A549 (cell line): ENCODE results near the gene LMBR1. TPM values are rescaled to one million over a fixed set of nuclear protein-coding genes. Genes with fewer than 3 reads are reported as not detected.

Experiments used
- ATAC-seq, 2 experiments: fragments of 200-7000 bp in 1 of 2; fragments of >200 bp in 1 of 2; cut with Nextera tagmentation in 1 of 2; cut with Tn5 transposase in 1 of 2; 3 replicates each; pipeline versions ENCODE4 v1.8.0 to v1.9.1; 2018 to 2020; ENCODE audit warnings: mild to moderate bottlenecking in 1 of 2, moderate library complexity in 1 of 2
- CTCF ChIA-PET: fragments of 300-600 bp; sonication (Branson Sonifier 250); formaldehyde crosslinking; extraction: SDS; loops from one replicate; lab custom pipeline; 2021; ENCODE audit warnings: antibody characterized with exemption, inconsistent platforms; lab: Yijun Ruan, JAX
- POLR2A ChIA-PET: fragments of 350-600 bp; formaldehyde crosslinking; extraction: SDS; loops from one replicate; lab custom pipeline; 2021; ENCODE audit warnings: antibody characterized with exemption, inconsistent platforms; lab: Yijun Ruan, JAX
- DNase-seq, 2 experiments: peaks; one replicate each; pipeline versions ENCODE4 v3.0.0 to v3.0.0-alpha.2; 2011 to 2016; ENCODE audit warnings: low read depth in 1 of 2, low spot score in 1 of 2
- FAIRE-seq: peaks from 2 replicates; lab custom pipeline; 2011; peaks lifted over from hg19 to GRCh38; lab: Jason Lieb, UNC
- H3K27ac ChIP-seq, 2 experiments: fragments of >200 bp; sonication (Bioruptor Twin); formaldehyde crosslinking; 3 replicates each; pipeline ENCODE4 v1.5.1; 2016 to 2017
- H3K4me1 ChIP-seq: fragments of >200 bp; sonication (Bioruptor Twin); formaldehyde crosslinking; 3 replicates; pipeline ENCODE4 v1.6.1; 2016
- H3K4me2 ChIP-seq: fragments of >200 bp; sonication (Bioruptor Twin); formaldehyde crosslinking; 3 replicates; pipeline ENCODE4 v1.6.1; 2016
- H3K4me3 ChIP-seq: fragments of >200 bp; sonication (Bioruptor Twin); formaldehyde crosslinking; 3 replicates; pipeline ENCODE4 v1.5.1; 2016
- H3K9me3 ChIP-seq: fragments of >200 bp; sonication (Bioruptor Twin); formaldehyde crosslinking; 3 replicates; pipeline ENCODE4 v1.6.1; 2016
- CBX2 ChIP-seq: fragments of 200-600 bp; sonication (generic); IDR thresholded peaks from 2 replicates; pipeline ENCODE4 v1.6.1; 2016; ENCODE audit warnings: low read depth, mild to moderate bottlenecking, borderline replicate concordance
- ESRRA ChIP-seq: fragments of 150-350 bp; IDR thresholded peaks from 2 replicates; pipeline ENCODE4 v1.6.1; 2014; ENCODE audit warnings: mild to moderate bottlenecking, low read length, borderline replicate concordance
- FOSB ChIP-seq: fragments of 250-450 bp; sonication (Bioruptor Pico); IDR thresholded peaks from 2 replicates; pipeline ENCODE4 v1.5.0; 2020; ENCODE audit warnings: mild to moderate bottlenecking, moderate library complexity
- FOSL2 ChIP-seq, 2 experiments: fragments of 450-650 bp in 1 of 2; fragments of >200 bp in 1 of 2; sonication (Bioruptor Twin) in 1 of 2; formaldehyde crosslinking; IDR thresholded peaks; 2 replicates each; pipeline versions ENCODE4 v1.5.0 to v1.6.1; 2016 to 2020; ENCODE audit warnings: mild to moderate bottlenecking in 1 of 2, moderate library complexity in 1 of 2
- FOXS1 ChIP-seq: fragments of 250-450 bp; sonication (Bioruptor Pico); IDR thresholded peaks from 2 replicates; pipeline ENCODE4 v1.5.0; 2020; ENCODE audit warnings: mild to moderate bottlenecking, moderate library complexity
- GATA3 ChIP-seq: IDR thresholded peaks from 2 replicates; pipeline ENCODE4 v1.6.1; 2012; ENCODE audit warnings: borderline replicate concordance
- JUN ChIP-seq, 2 experiments: fragments of >200 bp; sonication (Bioruptor Twin); formaldehyde crosslinking; IDR thresholded peaks; 2 replicates in 1 of 2; 3 replicates in 1 of 2; pipeline ENCODE4 v1.6.1; 2016 to 2017
- JUNB ChIP-seq: fragments of >200 bp; sonication (Bioruptor Twin); formaldehyde crosslinking; IDR thresholded peaks from 2 replicates; pipeline ENCODE4 v1.6.1; 2016
- ZC3H11A ChIP-seq: fragments of 450-650 bp; IDR thresholded peaks from 2 replicates; pipeline ENCODE4 v1.6.1; 2014; ENCODE audit warnings: antibody characterized with exemption, mild to moderate bottlenecking
- polyA plus RNA-seq, 4 experiments: library from polyadenylated mRNA; depleted of rRNA in 3 of 4; stranded (reverse); fragments of >200 nt; fragmentation: RNase III in 1 of 4; extraction: RNeasy Plus Mini Kit Qiagen cat#74134 plus additional on column Dnase treatment in 1 of 4; gene quantifications; 2 replicates in 3 of 4; 3 replicates in 1 of 4; pipeline ENCODE4 v1.2.3, GENCODE V29; 2011 to 2017
- small RNA-seq, 6 experiments: library from RNA; depleted of rRNA; stranded (forward); fragments of <200 nt; gene quantifications; one replicate each; pipeline ENCODE3, GENCODE V24; 2012
- TF ChIP-seq, protein P1 (sequence below): fragments of 450-650 bp; IDR thresholded peaks from 2 replicates; pipeline ENCODE4 v1.6.1; 2014; ENCODE audit warnings: antibody characterized with exemption
- TF ChIP-seq, protein P2 (sequence below): fragments of 250-450 bp; sonication (Bioruptor Pico); IDR thresholded peaks from 2 replicates; pipeline ENCODE4 v1.5.0; 2020; ENCODE audit warnings: low read depth, mild to moderate bottlenecking, moderate library complexity
- TF ChIP-seq, protein P3 (sequence below): fragments of 150-350 bp; IDR thresholded peaks from 2 replicates; pipeline ENCODE4 v1.6.1; 2014; ENCODE audit warnings: low read depth, mild to moderate bottlenecking, low read length

The LMBR1 gene
- polyA plus RNA-seq, 2 of the 4 experiments (the other 2 are of a cell fraction) = 33.2 to 42.3 TPM

DNA sequence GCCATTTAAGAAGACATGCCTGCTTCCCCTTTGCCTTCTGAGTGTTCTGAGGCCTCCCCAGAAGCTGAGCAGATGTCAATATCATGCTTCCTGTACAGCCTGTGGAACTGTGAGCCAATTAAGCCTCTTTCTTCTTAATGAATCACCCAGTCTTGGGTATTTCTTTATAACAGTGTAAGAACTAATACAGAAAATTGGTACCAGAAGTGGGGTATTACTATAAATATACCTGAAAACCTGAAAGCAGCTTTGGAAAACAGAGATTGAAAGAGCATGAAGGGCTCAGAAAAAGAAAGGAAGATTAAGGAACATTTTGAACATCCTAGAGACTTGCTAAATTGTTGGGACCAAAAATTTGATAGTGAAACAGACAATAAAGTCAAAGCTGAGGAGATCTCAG lies 264.4 kb downstream of the LMBR1 start:
- H3K4me1 ChIP-seq = no peaks in the 10 kb centered on the region
- POLR2A ChIA-PET = no interaction called here
- ATAC-seq = no peak
- TF ChIP-seq FOSB (CRISPR knock-in tag) (no peak), FOSL2 (IDR thresholded peaks at IDR 0.05) (no peak), FOSL2 (CRISPR knock-in tag; IDR thresholded peaks at IDR 0.05) (no peak), JUN (IDR thresholded peaks at IDR 0.05) (no peak), GATA3 (no peak), ESRRA (no peak), CBX2 (no peak), FOXS1 (CRISPR knock-in tag) (no peak), ZC3H11A (no peak), JUNB (no peak)
- TF ChIP-seq, protein P1, sequence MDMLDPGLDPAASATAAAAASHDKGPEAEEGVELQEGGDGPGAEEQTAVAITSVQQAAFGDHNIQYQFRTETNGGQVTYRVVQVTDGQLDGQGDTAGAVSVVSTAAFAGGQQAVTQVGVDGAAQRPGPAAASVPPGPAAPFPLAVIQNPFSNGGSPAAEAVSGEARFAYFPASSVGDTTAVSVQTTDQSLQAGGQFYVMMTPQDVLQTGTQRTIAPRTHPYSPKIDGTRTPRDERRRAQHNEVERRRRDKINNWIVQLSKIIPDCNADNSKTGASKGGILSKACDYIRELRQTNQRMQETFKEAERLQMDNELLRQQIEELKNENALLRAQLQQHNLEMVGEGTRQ = no peak
- TF ChIP-seq, protein P2, sequence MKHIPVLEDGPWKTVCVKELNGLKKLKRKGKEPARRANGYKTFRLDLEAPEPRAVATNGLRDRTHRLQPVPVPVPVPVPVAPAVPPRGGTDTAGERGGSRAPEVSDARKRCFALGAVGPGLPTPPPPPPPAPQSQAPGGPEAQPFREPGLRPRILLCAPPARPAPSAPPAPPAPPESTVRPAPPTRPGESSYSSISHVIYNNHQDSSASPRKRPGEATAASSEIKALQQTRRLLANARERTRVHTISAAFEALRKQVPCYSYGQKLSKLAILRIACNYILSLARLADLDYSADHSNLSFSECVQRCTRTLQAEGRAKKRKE (CRISPR knock-in tag) = no peak
- TF ChIP-seq, protein P3, sequence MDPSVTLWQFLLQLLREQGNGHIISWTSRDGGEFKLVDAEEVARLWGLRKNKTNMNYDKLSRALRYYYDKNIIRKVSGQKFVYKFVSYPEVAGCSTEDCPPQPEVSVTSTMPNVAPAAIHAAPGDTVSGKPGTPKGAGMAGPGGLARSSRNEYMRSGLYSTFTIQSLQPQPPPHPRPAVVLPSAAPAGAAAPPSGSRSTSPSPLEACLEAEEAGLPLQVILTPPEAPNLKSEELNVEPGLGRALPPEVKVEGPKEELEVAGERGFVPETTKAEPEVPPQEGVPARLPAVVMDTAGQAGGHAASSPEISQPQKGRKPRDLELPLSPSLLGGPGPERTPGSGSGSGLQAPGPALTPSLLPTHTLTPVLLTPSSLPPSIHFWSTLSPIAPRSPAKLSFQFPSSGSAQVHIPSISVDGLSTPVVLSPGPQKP = no peak
- TF ChIP-seq, all 56 proteins: peak for 0
- DNase-seq = no peak
- H3K27ac ChIP-seq = no peak overlapping the region
- H3K4me3 ChIP-seq = no peak overlapping the region
- peaks cover 23% of the 10 kb centered on the region; the same call in 2 of the 3 replicates for H3K9me3 ChIP-seq
- CTCF ChIA-PET = interaction anchor here (0.9 to 1.0 kb wide), 2 partner anchors 10 to 823 kb away, joined by 3 read pairs; no protein-coding TSS in a partner anchor
- no peak overlapping the region for H3K4me2 ChIP-seq
- FAIRE-seq = no peak

Small RNAs within 50 kb of the gene (small RNA-seq; reads per million reads assigned to genes)
- gene RNU4-31P = 0 reads per million in 6 experiments

Other genes starting within 250 kb of the LMBR1 start
- 15.5 and 19.1 TPM in 2 replicates for gene NOM1, start 56.5 kb upstream of the LMBR1 start, polyA plus RNA-seq (2011; rRNA removed)
- 17.7 to 19.0 TPM (median 18.8 TPM) in 3 replicates for gene NOM1, start 56.5 kb upstream of the LMBR1 start, polyA plus RNA-seq (2017; fragmentation: RNase III; extraction: RNeasy Plus Mini Kit Qiagen cat#74134 plus additional on column Dnase treatment)
- 0.67 and 0.70 TPM in 2 replicates for gene MNX1, start 117.5 kb upstream of the LMBR1 start, polyA plus RNA-seq (2011; rRNA removed)
- 3.1 to 4.5 TPM (median 4.2 TPM) in 3 replicates for gene MNX1, start 117.5 kb upstream of the LMBR1 start, polyA plus RNA-seq (2017; fragmentation: RNase III; extraction: RNeasy Plus Mini Kit Qiagen cat#74134 plus additional on column Dnase treatment)
- gene UBE3C, start 245.7 kb upstream of the LMBR1 start, polyA plus RNA-seq (2011; rRNA removed) = 64.5 and 73.2 TPM in 2 replicates
- 52.1 to 52.8 TPM (median 52.2 TPM) in 3 replicates for gene UBE3C, start 245.7 kb upstream of the LMBR1 start, polyA plus RNA-seq (2017; fragmentation: RNase III; extraction: RNeasy Plus Mini Kit Qiagen cat#74134 plus additional on column Dnase treatment)